Measurements from ENCODE around the gene ZNF654. TPM values are rescaled to one million over a fixed set of nuclear protein-coding genes. Genes with fewer than 3 reads are reported as not detected.

ZNF654 gene
- polyA plus RNA-seq, 3 donors, result 3.0 to 7.2 (median 4.8) TPM

- no peak overlapping the region for H3K4me3 ChIP-seq (replicated peaks in 1 of 3; ENCODE audit: low read depth in 2 of 3, low read length in 3 of 3)
- TF ChIP-seq CTCF (IDR thresholded peaks at IDR 0.05), result no peak
- no peak overlapping the region for H2AFZ ChIP-seq (ENCODE audit: insufficient read depth, low read depth, low read length, poor library complexity, severe bottlenecking)
- H3K79me2 ChIP-seq (ENCODE audit: insufficient read depth, low read length), result no peaks in the 10 kb centered on the region
- no peak for DNase-seq
- H4K20me1 ChIP-seq (ENCODE audit: insufficient read depth, low read length), result no peaks in the 10 kb centered on the region
- no peaks in the 10 kb centered on the region for H3K27me3 ChIP-seq (ENCODE audit: control insufficient read depth in 2 of 2, insufficient read depth in 2 of 2, low read length in 2 of 2)
- no peaks in the 10 kb centered on the region for H3K4me1 ChIP-seq (ENCODE audit: control insufficient read depth in 1 of 2, insufficient read depth in 2 of 2, low read length in 2 of 2)
- H3K27ac ChIP-seq (ENCODE audit: low read depth in 1 of 2, low read length in 2 of 2), result no peak overlapping the region
- no peak overlapping the region for H3K9ac ChIP-seq (ENCODE audit: insufficient read depth, low read length, poor library complexity, severe bottlenecking)
- whole genome bisulfite sequencing (ENCODE audit: insufficient coverage), result no CpG with 5 or more reads among the region's 2 CpGs
- H3K36me3 ChIP-seq (replicated peaks in 1 of 2; ENCODE audit: control insufficient read depth in 1 of 2, insufficient read depth in 2 of 2, low read length in 2 of 2), result no peaks in the 10 kb centered on the region
- peaks cover 0 to 8% of the 10 kb centered on the region in 2 donors for H3K9me3 ChIP-seq (replicated peaks in 1 of 2; ENCODE audit: control insufficient read depth in 1 of 2, insufficient read depth in 1 of 2, low read length in 2 of 2)
- H3K4me2 ChIP-seq (replicated peaks; ENCODE audit: extremely low read depth, low read length, poor library complexity, severe bottlenecking), result no peak overlapping the region
- intact Hi-C loops (cut with micrococcal nuclease), result no loop called here
- H3K36me3 Mint-ChIP-seq, result no peaks in the 10 kb centered on the region
- no peaks in the 10 kb centered on the region for H3K4me1 Mint-ChIP-seq
- no peak overlapping the region for H3K4me3 Mint-ChIP-seq
- peaks cover 0 to 1% (median 0%) of the 10 kb centered on the region in 3 donors for H3K27me3 Mint-ChIP-seq (ENCODE audit: low read depth in 3 of 3)
- H3K9me3 Mint-ChIP-seq, result peaks cover 6 to 15% (median 11%) of the 10 kb centered on the region in 7 donors
- no peak overlapping the region for H3K27ac Mint-ChIP-seq
Measured at GRCh38 chr3:88019024-88019423, 40.0 kb upstream of the ZNF654 start.

GRCh38 chr3:88025001-88025552, 34.0 kb upstream of the ZNF654 start:
- Histone ChIP-seq H3K36me3 (replicated peaks in 1 of 2; ENCODE audit: control insufficient read depth in 1 of 2, insufficient read depth in 2 of 2, low read length in 2 of 2) (no peaks in the 10 kb centered on the region), H3K9me3 (replicated peaks in 1 of 2; ENCODE audit: control insufficient read depth in 1 of 2, insufficient read depth in 1 of 2, low read length in 2 of 2) (peaks cover 0 to 3% of the 10 kb centered on the region in 2 donors), H3K4me1 (ENCODE audit: control insufficient read depth in 1 of 2, insufficient read depth in 2 of 2, low read length in 2 of 2) (no peaks in the 10 kb centered on the region), H3K4me3 (replicated peaks in 1 of 3; ENCODE audit: low read depth in 2 of 3, low read length in 3 of 3) (no peak overlapping the region), H3K27me3 (ENCODE audit: control insufficient read depth in 2 of 2, insufficient read depth in 2 of 2, low read length in 2 of 2) (no peaks in the 10 kb centered on the region), H3K79me2 (ENCODE audit: insufficient read depth, low read length) (no peaks in the 10 kb centered on the region), H3K4me2 (replicated peaks; ENCODE audit: extremely low read depth, low read length, poor library complexity, severe bottlenecking) (no peak overlapping the region), H3K27ac (ENCODE audit: low read depth in 1 of 2, low read length in 2 of 2) (no peak overlapping the region), H2AFZ (ENCODE audit: insufficient read depth, low read depth, low read length, poor library complexity, severe bottlenecking) (no peak overlapping the region), H4K20me1 (ENCODE audit: insufficient read depth, low read length) (no peaks in the 10 kb centered on the region), H3K9ac (ENCODE audit: insufficient read depth, low read length, poor library complexity, severe bottlenecking) (no peak overlapping the region)
- H3K27me3 Mint-ChIP-seq (ENCODE audit: low read depth in 3 of 3), result no peaks in the 10 kb centered on the region
- no peak for TF ChIP-seq CTCF (IDR thresholded peaks at IDR 0.05)
- peaks cover 3% of the 10 kb centered on the region for H3K4me1 Mint-ChIP-seq
- intact Hi-C loops (cut with micrococcal nuclease), result no loop called here
- H3K9me3 Mint-ChIP-seq, result peaks cover 0 to 13% (median 5%) of the 10 kb centered on the region in 7 donors
- H3K27ac Mint-ChIP-seq, result peak overlapping the region in 1 of 7 donors; percentile 11
- no peaks in the 10 kb centered on the region for H3K36me3 Mint-ChIP-seq
- no peak overlapping the region for H3K4me3 Mint-ChIP-seq
- 100% methylated on average over 1 of the region's 4 CpGs for WGBS (ENCODE audit: insufficient coverage)
- DNase-seq, result no peak
